ENCODE measurements around the gene CRADD.

Gene CRADD

GRCh38 chr12:93741659-93742109, 64.5 kb downstream of the CRADD start:
- DNase-seq (ENCODE audit: low read depth): no peak
- no peak for TF ChIP-seq CTCF (conservative IDR thresholded peaks at IDR 0.05; ENCODE audit: low read depth, low read length)
- H3K4me3 ChIP-seq (ENCODE audit: low read length): peak overlapping the region; percentile 62

- no peak for DNase-seq (ENCODE audit: low read depth)
- TF ChIP-seq CTCF (conservative IDR thresholded peaks at IDR 0.05; ENCODE audit: low read depth, low read length): peak; percentile 34
- H3K4me3 ChIP-seq (ENCODE audit: low read length): peak overlapping the region; percentile 62
Measured at GRCh38 chr12:93742110-93742934, 65.1 kb downstream of the CRADD start.

- no peak overlapping the region for H3K4me3 ChIP-seq (ENCODE audit: low read length)
- no peak for TF ChIP-seq CTCF (conservative IDR thresholded peaks at IDR 0.05; ENCODE audit: low read depth, low read length)
- DNase-seq (ENCODE audit: low read depth): no peak
Measured at GRCh38 chr12:93743229-93743998, 66.2 kb downstream of the CRADD start.

GRCh38 chr12:93743999-93744689, 67.0 kb downstream of the CRADD start:
- no peak for TF ChIP-seq CTCF (conservative IDR thresholded peaks at IDR 0.05; ENCODE audit: low read depth, low read length)
- no peak overlapping the region for H3K4me3 ChIP-seq (ENCODE audit: low read length)

GRCh38 chr12:93745286-93745685, 68.1 kb downstream of the CRADD start:
- no peak for DNase-seq (ENCODE audit: low read depth)
- TF ChIP-seq CTCF (conservative IDR thresholded peaks at IDR 0.05; ENCODE audit: low read depth, low read length): no peak
- no peak overlapping the region for H3K4me3 ChIP-seq (ENCODE audit: low read length)

More at GRCh38 chr12:93743999-93744689, 67.0 kb downstream of the CRADD start:
- DNase-seq (ENCODE audit: low read depth): no peak

- DNase-seq (ENCODE audit: low read depth): no peak
Measured at GRCh38 chr12:93746572-93747168, 69.5 kb downstream of the CRADD start.

More at GRCh38 chr12:93746572-93747168, 69.5 kb downstream of the CRADD start:
- no peak overlapping the region for H3K4me3 ChIP-seq (ENCODE audit: low read length)
- no peak for TF ChIP-seq CTCF (conservative IDR thresholded peaks at IDR 0.05; ENCODE audit: low read depth, low read length)
